Measurements from ENCODE around the gene LARGE1. TPM values are rescaled to one million over a fixed set of nuclear protein-coding genes. Genes with fewer than 3 reads are reported as not detected.
A peak's percentile ranks its signal among the peaks of the same experiment; 100 is the strongest.

The LARGE1 gene
- total and polyA plus RNA-seq, 2 donors (not counting 1 experiment from before 2014, with no cell fraction given): 14.1 to 19.2 TPM

GRCh38 chr22:33443683-33444082 lies 476.6 kb downstream of the LARGE1 start:
- Histone ChIP-seq H3K4me2 (ENCODE audit: extremely low read depth, insufficient read depth, low read length) (no peak overlapping the region), H3K27ac (ENCODE audit: insufficient read depth, low read length) (no peak overlapping the region), H3K9ac (ENCODE audit: insufficient read depth, low read length) (no peak overlapping the region), H2AFZ (ENCODE audit: low read length) (no peak overlapping the region), H3K4me1 (ENCODE audit: control insufficient read depth, extremely low read depth, insufficient read depth, low read length) (no peaks in the 10 kb centered on the region), H3K27me3 (ENCODE audit: control insufficient read depth, insufficient read depth, low read length) (no peaks in the 10 kb centered on the region), H3K79me2 (ENCODE audit: control insufficient read depth, insufficient read depth, low read length) (no peaks in the 10 kb centered on the region), H3K9me3 (ENCODE audit: control insufficient read depth, insufficient read depth, low read depth, low read length) (no peaks in the 10 kb centered on the region), H3K36me3 (ENCODE audit: control insufficient read depth, insufficient read depth, low read length) (no peaks in the 10 kb centered on the region), H3K4me3 (replicated peaks in 1 of 4; ENCODE audit: control extremely low read depth in 1 of 4, insufficient read depth in 1 of 4, low read depth in 3 of 4, low read length in 4 of 4) (no peak overlapping the region), H4K20me1 (ENCODE audit: control insufficient read depth, extremely low read depth, insufficient read depth, low read length) (no peaks in the 10 kb centered on the region)
- TF ChIP-seq CTCF (conservative IDR thresholded peaks at IDR 0.05 in 1 of 2, IDR thresholded peaks at IDR 0.05 in 1 of 2; ENCODE audit: low read depth in 1 of 2, low read length in 2 of 2) (no peak), EZH2 (IDR thresholded peaks at IDR 0.05; ENCODE audit: low read length, missing control alignments) (no peak)
- no peak for DNase-seq (ENCODE audit: low read depth in 2 of 2)

GRCh38 chr22:33440756-33441155 lies 479.5 kb downstream of the LARGE1 start:
- no peak overlapping the region for H2AFZ ChIP-seq (ENCODE audit: low read length)
- peak; percentile 5 to 58 for DNase-seq (ENCODE audit: low read depth in 2 of 2)
- no peaks in the 10 kb centered on the region for H3K9me3 ChIP-seq (ENCODE audit: control insufficient read depth, insufficient read depth, low read depth, low read length)
- H3K4me2 ChIP-seq (ENCODE audit: extremely low read depth, insufficient read depth, low read length): no peak overlapping the region
- no peaks in the 10 kb centered on the region for H3K4me1 ChIP-seq (ENCODE audit: control insufficient read depth, extremely low read depth, insufficient read depth, low read length)
- no peaks in the 10 kb centered on the region for H4K20me1 ChIP-seq (ENCODE audit: control insufficient read depth, extremely low read depth, insufficient read depth, low read length)
- no peak overlapping the region for H3K9ac ChIP-seq (ENCODE audit: insufficient read depth, low read length)
- H3K36me3 ChIP-seq (ENCODE audit: control insufficient read depth, insufficient read depth, low read length): no peaks in the 10 kb centered on the region
- no peak overlapping the region for H3K27ac ChIP-seq (ENCODE audit: insufficient read depth, low read length)
- H3K79me2 ChIP-seq (ENCODE audit: control insufficient read depth, insufficient read depth, low read length): no peaks in the 10 kb centered on the region
- no peak for TF ChIP-seq EZH2 (IDR thresholded peaks at IDR 0.05; ENCODE audit: low read length, missing control alignments)
- no peak for TF ChIP-seq CTCF (conservative IDR thresholded peaks at IDR 0.05 in 1 of 2, IDR thresholded peaks at IDR 0.05 in 1 of 2; ENCODE audit: low read depth in 1 of 2, low read length in 2 of 2)
- H3K27me3 ChIP-seq (ENCODE audit: control insufficient read depth, insufficient read depth, low read length): no peaks in the 10 kb centered on the region
- no peak overlapping the region for H3K4me3 ChIP-seq (replicated peaks in 1 of 4; ENCODE audit: control extremely low read depth in 1 of 4, insufficient read depth in 1 of 4, low read depth in 3 of 4, low read length in 4 of 4)

- no peak overlapping the region for H2AFZ ChIP-seq (ENCODE audit: low read length)
- H3K27me3 ChIP-seq (ENCODE audit: control insufficient read depth, insufficient read depth, low read length): no peaks in the 10 kb centered on the region
- no peaks in the 10 kb centered on the region for H3K36me3 ChIP-seq (ENCODE audit: control insufficient read depth, insufficient read depth, low read length)
- TF ChIP-seq CTCF (conservative IDR thresholded peaks at IDR 0.05 in 1 of 2, IDR thresholded peaks at IDR 0.05 in 1 of 2; ENCODE audit: low read depth in 1 of 2, low read length in 2 of 2): no peak
- TF ChIP-seq EZH2 (IDR thresholded peaks at IDR 0.05; ENCODE audit: low read length, missing control alignments): no peak
- DNase-seq (ENCODE audit: low read depth in 2 of 2): peak; percentile 62 to 96
- H3K9me3 ChIP-seq (ENCODE audit: control insufficient read depth, insufficient read depth, low read depth, low read length): no peaks in the 10 kb centered on the region
- H4K20me1 ChIP-seq (ENCODE audit: control insufficient read depth, extremely low read depth, insufficient read depth, low read length): no peaks in the 10 kb centered on the region
- H3K79me2 ChIP-seq (ENCODE audit: control insufficient read depth, insufficient read depth, low read length): no peaks in the 10 kb centered on the region
- H3K9ac ChIP-seq (ENCODE audit: insufficient read depth, low read length): no peak overlapping the region
- no peak overlapping the region for H3K4me3 ChIP-seq (replicated peaks in 1 of 4; ENCODE audit: control extremely low read depth in 1 of 4, insufficient read depth in 1 of 4, low read depth in 3 of 4, low read length in 4 of 4)
- H3K4me2 ChIP-seq (ENCODE audit: extremely low read depth, insufficient read depth, low read length): no peak overlapping the region
- H3K27ac ChIP-seq (ENCODE audit: insufficient read depth, low read length): no peak overlapping the region
- no peaks in the 10 kb centered on the region for H3K4me1 ChIP-seq (ENCODE audit: control insufficient read depth, extremely low read depth, insufficient read depth, low read length)
These were observed 482.0 kb downstream of the LARGE1 start for GRCh38 chr22:33438273-33438672.

Measured in fibroblast of lung (primary cell).